ENCODE measurements around the gene ERP29.
"Not testable (repeated sequence)": the region's sequence is repeated elsewhere in the genome, so short reads cannot be mapped to it uniquely, and the experiment has no call there.

ERP29 gene

DNA sequence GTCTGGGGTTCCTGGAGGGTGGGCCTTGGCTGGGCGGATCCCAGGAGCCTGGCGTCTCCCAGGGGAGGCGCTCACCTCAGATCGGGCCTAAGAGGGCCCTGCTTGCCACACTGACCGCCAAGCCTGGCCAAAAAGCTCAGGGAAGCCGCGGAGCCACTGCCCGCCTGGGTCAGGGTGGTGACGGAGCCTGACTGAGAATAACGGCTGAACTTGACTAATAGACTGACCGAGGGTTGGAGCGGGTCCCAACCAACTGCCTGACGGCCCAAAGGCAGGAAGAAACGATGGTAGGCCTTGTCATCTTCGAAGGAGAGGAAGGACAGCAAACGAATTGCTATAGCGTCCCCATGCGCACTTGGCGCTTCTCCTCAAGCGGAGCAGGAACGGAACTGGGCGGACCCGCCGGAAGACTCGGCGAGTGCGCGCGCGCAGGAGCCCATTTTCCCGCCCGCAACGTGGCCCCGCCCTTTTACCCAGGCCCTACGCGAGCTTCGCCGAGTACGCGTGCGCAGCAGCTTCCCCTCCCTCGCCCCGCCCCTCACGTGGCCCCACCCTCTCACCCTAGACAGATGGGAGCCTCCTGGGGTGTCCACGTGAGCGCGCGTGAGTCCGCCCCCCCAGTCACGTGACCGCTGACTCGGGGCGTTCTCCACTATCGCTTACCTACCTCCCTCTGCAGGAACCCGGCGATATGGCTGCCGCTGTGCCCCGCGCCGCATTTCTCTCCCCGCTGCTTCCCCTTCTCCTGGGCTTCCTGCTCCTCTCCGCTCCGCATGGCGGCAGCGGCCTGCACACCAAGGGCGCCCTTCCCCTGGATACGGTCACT is at the start of gene ERP29, which contains the start of gene TMEM116:
Gene ERP29 (plus strand): TSS at position 652 of the 826 bp plus-strand sequence. CDS start 40 bp downstream, at position 692.
Gene TMEM116 (minus strand): TSS at position 391 of the 826 bp plus-strand sequence. CDS start 7,895 bp downstream, outside the sequence.
- peak; percentile 97 for DNase-seq

DNA sequence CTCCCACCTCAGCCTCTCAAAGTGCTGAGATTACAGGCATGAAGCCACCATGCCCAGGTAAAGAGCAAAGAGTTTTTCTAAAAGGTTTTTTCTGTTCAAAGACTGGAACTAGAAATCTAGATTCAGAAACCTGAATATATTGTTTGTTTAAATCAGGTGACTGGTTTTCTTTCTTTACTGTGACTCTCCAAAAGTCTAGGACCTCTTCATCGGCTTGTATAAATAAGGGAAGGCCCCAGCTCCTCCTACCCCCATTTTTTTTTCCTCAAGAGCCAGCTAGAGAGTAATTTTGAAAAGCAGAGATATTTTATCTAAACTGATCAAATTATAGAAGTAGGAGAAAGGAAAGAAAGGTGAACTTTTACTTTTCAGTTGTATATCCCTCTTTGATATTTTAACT is 48.3 kb upstream of the ERP29 start:
- peak; percentile 3 for DNase-seq

DNA sequence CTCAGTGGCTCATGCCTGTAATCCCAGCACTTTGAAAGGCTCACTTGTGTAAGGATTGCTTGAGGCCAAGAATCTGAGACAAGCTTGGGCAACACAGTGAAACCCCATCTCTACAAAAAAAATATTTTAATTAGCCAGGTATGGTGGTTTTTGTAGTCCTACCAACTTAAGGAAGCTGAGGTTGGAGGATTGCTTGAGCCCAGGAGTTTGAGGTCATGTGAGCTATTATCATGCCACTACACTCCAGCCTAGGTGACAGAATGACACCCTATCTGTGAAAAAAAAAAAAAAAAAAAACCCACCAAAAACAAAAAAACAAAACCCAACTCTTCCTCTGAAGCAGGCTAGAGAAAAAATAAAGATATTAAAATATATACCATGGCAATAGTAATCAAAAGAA is 41.4 kb upstream of the ERP29 start:
- DNase-seq = no peak

DNA sequence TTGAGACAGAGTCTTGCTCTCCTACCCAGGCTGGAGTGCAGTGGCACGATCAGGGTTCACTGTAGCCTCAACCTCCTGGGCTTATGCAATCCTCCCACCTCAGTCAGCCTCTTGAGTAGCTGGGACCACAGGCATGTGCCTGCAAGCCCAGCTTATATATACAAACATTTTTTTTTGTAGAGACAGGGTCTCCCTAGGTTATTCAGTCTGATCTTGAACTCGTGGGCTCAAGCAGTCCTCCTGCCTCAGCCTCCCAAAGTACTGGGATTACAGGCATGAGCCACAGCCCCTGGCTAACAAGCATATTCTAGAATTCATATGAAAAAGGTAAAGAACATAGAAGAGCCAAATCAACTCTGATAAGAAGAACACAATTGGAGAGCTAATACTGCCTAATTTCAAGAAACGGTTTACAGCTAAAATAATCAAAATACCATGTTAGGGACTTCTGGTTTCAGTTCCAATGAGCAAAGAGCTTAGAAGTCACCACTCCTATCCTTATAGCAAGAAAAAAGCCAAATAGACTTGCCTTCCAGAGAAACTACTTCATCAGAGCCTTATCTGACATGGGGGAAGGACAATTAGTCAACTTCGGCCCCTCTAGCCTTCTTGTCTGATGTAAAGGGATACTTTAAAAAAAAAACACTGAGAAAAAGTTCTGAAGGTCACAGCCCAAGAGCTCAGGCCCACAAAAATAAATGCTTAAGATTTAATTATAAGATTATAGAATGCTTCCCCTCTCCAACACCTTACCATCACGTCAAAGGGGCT is 37.9 kb upstream of the ERP29 start:
- DNase-seq = no peak

DNA sequence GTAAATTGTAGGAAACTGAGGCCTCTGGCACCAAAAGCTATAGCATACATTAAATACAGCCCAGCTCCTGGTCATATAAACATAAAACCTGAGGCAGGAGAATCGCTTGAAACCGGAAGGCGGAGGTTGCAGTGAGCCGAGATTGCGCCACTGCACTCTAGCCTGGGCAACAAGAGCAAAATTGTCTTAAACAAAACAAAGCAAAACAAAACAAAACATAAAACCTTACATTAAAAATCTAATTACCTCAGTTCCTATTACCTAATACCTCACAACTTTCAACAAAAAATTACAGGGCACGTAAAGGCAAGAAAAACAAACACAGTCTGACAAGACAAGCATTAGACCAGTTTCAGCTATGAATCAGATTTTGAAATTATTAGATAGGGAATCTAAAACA is 36.9 kb upstream of the ERP29 start:
- no peak for DNase-seq

DNA sequence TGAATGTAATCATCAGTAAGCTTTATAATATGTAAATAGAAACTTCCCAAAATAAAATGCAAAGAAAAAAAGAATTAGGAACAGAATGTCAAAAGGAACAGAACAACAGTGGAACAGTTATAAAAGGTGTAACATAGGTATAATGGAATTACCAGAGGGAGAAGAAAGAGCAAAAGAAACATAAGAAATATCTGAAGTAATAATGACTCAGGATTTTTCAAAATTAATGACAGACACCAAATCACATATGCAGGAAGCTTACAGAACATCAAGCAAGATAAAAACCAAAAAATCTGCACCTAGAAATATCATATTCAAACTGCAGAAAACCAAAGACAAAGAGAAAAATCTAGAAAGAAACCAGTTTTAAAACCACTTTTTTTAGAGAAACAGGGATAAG is 36.4 kb upstream of the ERP29 start:
- DNase-seq = no peak

DNA sequence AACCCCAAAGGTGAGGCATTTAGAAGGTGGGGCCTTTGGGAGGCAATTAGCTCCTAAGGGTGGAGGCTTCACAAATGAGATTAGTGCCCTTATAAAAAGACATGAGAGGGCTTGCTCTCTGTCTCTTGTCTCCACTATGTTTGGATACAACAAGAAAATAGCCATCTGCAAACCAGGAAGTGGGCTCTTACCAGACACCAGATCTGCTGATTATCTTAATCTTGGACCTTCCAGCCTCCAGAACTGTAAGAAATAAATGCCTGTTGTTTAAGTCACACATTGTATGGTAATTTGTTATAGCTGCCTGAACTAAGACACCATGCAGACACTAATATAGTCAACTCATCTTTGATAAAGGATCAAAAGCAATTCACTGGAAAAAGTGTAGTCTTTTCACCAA is 34.7 kb upstream of the ERP29 start:
- DNase-seq = no peak

DNA sequence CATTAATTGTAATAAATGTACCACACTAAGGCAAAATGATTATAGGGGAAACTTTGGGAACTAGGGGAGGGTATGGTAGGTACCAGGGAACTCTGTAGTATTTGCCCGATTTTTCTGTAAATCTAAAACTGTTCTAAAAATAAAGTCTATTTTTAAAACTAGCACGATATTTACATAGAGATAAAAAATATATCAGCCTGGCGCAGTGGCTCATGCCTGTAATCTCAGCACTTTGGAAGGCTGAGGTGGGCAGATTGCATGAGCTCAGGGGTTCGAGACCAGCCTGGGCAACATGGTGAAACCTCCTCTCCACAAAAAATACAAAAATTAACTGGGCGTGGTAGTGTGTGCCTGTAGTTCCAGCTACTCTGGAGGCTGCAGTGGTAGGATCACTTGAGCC is 32.6 kb upstream of the ERP29 start:
- DNase-seq = no peak

DNA sequence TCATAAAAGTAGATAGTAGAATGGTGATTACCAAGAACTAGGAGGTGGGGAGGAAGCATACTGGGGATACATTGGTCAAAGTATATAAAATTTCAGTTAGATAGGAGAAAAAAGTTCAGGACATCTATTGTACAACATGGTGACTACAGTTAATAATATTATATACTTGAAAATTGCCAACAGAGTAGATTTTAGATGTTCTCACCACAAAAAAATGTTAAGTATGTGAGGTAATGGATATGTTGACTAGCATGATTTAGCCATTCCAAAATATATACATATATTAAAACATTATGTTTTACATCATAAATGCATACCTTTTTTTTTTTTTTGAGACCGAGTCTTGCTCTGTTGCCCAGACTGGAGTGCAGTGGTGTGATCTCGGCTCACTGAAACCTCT is 31.2 kb upstream of the ERP29 start:
- DNase-seq = no peak

DNA sequence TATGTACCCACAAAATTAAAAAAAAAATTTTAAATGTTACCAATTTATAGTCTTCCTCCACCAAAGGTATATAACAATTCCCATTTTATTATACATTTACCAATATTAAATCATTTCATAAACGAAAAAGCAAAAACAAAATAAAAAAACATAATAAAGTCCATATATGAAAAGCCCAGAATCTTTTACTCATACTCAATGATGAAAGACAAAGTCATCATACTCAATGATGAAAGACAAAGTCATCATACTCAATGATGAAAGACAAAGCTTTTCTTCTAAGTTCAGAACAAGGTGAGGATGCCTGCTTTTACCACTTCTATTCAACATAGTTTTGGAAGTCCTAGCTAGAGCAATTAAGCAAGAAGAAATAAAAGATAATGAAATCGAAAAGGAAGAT is 28.4 kb upstream of the ERP29 start:
- DNase-seq = no peak

DNA sequence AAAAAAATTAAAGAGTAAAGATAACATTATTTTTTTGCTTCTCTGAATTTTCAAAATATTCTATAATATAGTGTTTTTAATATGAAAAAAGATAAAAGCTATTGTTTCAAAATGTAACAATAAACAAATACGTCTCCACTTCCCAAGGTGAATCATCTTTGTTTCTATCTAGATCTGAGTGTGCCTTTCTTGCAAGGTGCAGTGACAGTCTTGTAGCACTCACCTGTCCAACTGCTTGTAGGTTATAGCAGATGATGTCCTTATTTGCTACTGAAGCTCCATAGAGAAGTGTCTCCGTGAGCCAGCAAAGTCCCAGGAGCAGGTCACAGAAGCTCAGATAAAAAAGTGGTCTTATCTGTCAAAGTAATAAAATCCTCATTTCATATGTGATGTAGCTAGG is 21.7 kb upstream of the ERP29 start:
- no peak for DNase-seq

DNA sequence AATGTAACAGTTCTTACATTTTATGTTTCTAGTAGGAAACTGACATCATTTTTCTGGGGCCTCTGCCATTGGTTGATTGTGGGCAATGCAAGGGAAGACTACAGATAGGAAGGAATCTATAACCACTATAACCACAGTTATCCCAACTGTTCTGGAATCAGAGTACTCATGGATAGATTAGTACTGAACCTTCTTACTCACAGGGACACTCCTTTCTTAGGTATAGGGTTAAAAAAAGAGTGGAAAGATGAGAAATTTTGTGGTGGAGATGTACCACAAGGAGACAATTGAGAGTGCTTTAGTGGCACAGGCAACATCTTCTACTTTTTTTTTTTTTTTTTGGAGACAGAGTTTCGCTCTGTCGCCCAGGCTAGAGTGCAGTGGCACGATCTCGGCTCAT is 21.3 kb upstream of the ERP29 start:
- no peak for DNase-seq

DNA sequence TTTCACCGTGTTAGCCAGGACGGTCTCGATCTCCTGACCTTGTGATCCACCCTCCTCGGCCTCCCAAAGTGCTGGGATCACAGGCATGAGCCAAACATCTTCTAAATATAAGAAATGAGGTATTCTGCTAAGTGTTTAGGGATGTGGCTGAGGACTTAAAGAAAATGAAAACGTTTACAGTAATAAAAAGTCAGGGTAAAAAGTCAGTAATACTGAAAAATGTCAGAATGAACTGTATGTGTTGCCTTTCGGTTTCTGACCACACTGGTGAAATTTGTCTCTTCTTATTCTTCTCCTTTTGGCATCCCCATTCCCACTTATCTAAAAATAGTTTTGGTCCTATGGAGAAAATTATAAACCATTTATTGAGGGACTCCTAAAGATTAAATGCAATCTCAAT is 20.8 kb upstream of the ERP29 start:
- no peak for DNase-seq

DNA sequence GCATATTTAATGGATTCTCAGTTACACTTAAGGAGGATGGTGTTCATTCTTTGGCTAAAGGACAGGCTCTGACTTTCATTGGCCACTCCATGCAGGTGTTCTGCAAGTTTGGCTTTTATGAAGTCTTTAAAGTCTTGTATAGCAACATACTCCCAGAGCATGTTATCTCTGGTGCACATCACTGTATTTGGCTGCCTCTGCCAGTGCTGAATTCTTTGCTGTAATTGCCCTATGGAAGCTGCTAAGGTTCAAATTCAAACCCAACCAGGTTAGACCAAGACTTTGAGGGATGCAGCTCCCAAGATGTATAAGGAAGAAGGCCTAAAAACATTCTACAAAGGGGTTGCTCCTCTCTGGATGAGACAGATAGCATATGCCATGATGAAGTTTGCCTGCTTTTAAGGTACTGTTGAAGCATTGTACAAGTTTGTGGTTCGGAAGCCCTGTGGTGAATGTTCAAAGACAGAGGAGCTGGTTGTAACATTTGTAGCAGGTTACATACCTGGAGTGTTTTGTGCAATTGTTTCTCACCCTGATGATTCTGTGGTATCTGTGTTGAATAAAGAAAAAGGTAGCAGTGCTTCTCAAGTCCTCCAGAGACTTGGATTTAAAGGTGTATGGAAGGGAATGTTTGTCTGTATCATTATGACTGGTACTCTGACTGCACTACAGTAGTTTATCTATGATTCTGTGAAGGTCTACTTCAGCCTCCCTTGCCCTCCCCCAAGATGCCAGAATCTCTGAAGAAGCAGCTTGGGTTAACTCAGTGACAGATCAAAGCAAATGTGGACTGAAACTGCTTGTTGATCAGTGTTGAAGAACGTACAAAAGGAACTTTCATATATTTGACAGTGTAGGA is 19.7 kb upstream of the ERP29 start:
- no peak for DNase-seq

DNA sequence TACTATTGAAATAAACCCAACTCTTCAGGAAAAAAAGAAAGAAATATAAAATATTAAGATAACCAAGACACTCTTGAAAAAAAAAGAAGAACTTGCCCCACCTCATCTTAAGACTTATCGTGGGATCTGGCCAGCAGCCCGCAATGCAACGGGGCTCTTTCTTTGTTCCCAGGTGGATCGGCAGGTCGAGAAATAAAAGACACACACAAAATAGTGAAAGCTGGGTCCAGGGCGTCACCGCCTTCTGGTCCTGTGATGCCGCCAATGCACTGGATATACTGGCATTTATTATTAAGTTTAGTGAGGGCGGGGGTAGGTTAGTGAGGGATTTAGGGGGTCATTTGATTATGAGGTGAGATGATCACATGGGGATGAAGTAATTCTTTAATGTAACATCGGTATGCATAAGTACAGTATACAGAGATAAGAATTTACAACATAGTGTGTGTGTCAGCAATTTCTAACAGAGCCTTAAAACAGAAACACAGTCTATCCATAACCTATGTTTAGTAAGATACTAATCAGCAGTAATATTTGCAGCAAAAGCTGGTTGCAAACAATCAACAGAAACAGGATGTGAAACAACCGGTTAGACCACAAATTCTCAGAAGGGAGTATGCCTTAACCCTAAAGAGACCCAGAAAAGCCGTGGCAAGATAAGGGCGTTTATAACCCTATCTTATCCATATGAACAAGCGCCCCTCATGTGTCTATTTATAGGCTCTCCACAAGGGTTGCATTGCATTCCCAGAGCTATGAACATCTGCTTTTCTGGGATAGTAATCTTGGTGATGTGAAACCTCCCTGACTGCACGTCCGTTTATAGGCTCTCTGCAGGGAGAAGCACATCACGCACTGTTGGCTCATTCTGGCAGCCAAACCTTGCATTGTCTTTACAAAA is 18.8 kb upstream of the ERP29 start:
- not testable (repeated sequence) for DNase-seq

DNA sequence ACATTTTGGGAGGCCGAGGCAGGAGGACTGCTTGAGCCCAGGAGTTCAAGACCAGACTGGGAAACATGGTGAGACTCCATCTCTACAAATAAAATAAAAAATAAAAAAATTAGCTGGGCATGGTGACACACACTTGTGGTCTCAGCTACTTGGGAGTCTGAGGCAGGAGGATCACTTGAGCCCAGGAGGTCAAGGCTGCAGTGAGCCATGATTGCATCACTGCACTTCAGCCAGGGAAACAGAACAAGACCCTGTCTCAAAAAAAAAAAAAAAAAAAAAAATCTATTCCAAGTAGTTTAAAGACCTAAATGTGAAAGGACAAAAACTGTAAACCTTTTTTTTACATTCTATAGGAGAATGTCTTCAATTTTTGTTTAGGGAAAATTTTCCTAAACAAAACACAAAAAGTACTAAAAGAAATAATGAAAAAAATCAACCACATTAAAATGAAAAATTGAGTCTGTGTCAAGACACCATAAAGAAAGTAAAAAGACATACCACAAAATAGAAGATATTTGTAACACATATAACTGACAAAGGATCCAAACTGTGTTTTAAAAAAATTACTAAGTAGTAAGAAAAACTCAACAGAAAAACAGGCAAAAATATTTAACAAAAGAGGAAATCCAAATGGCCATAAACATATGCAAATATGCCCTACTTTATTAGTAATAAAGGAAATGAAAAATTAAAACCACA is 17.3 kb upstream of the ERP29 start:
- DNase-seq = no peak

DNA sequence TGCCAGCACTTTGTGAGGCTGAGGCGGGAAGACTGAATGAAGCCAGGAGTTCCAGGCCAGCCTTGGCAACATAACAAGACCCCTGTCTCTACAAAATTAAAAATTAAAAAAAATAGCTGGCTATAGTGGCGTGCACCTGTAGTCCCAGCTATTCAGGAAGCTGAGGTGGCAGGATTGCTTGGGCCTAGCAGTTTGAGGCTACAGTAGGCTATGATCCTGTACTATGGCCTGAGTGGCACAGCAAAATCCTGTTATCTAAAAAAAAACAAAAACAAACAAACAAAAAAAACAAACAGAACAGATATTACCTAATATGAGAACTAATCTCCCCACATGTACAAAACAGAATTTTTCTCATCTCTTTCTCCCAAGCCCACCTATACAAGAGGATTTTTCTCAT is 15.9 kb upstream of the ERP29 start:
- DNase-seq = no peak

DNA sequence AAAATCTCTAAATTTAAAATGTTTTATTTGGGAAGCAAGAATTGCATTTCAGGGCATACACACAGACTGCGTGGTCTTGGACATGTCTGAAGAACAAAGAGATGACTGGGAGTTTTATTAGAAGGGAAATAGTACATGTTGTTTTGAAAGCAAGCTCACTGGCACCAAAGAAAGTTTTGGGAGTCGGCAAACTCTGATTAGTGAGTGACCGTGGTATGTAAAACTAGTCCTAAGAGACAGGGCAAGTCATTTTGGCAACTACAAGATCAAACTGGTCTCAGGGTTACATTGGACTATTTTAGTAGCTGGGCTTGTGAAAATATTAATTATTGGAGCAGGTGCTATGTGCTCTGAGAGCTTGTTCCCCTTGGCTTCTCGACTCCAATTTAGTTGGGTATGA is 15.2 kb upstream of the ERP29 start:
- DNase-seq = no peak

DNA sequence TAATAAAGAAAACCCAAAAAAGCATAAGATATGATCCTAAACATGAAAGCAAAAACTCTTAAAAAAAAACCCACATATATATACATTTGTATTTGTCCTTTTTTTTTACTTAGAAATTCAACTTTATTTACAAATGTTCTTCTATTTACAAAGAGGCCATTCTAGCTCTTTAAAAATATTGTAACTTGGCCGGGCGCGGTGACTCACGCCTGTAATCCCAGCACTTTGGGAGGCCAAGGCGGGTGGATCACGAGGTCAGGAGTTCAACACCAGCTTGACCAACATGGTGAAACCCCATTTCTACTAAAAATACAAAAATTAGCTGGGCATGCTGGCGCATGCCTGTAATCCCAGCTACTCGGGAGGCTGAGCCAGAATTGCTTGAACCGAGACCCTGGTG is 14.1 kb upstream of the ERP29 start:
- DNase-seq = not testable (repeated sequence)

DNA sequence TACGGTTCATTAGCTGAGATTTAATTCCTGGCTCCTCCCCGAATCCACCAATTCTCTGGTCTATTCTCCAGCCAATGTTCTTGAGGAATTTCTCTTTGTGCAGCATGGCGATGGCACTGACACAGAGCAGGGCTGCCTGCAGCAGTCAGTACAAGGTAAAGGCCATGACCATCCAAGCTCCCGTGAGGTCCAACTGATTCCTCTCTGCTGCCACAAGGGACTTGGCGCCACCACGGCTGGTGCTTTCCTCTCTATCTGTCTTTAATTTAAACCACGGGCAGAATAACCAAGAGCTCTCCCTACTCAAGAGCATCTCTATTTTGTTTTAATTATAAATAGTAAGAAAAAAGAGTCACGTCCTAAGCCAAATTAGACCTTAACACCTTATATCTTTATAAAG is 12.4 kb upstream of the ERP29 start:
- DNase-seq = no peak

DNA sequence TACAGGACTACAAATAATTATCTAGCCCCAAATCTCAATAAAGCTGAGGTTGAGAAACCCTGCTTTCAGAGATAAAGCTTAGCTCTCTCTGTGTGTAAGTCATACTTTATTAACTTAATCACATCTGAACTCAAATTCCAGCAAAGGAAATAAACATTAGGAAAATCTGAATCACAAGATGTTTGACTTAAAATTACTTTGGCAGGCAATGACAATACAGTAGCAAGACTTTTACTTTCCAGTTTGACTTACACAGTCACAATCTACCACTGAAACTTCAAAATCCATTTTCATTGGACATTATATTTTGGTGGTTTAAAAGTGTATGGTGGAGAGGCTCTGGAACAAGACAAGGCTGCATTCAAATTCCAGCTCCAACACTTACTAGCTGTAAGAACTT is 11.7 kb upstream of the ERP29 start:
- DNase-seq = no peak

DNA sequence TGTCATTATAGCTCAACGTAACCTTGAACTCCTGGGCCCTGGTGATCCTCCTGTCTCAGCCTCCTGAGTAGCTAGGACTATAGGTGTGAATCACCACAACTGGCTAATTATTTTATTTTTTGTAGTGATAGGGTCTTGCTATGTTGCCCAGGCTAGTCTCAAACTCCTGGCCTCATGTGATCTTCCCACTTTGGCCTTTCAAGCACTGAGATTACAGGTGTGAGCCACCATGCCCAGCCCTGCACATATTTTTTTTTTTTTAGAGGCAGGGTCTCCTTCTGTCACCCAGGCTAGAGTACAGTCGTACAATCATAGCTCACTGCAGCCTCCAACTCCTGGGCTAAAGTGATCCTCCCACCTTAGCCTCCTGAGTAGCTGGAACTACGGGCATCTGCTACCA is 9.2 kb upstream of the ERP29 start:
- no peak for DNase-seq

All from DMS79 treated with DMSO at 0.1 percent for 48 hours (cell line).